SK-N-SH (cell line): ENCODE data around the gene SRBD1. TPM values are rescaled to one million over a fixed set of nuclear protein-coding genes. Genes with fewer than 3 reads are reported as not detected.

Experiments
- CTCF ChIA-PET: fragments of 300-600, 350-600 bp; formaldehyde crosslinking; extraction: SDS; loops from one replicate; lab custom pipeline; 2021; lab: Yijun Ruan, JAX
- POLR2A ChIA-PET: fragments of 350-600 bp; sonication (Branson Sonifier 250); formaldehyde crosslinking; extraction: SDS; loops from one replicate; lab custom pipeline; 2020; ENCODE audit warnings: antibody characterized with exemption, inconsistent platforms; lab: Yijun Ruan, JAX
- DNase-seq: peaks from one replicate; pipeline ENCODE4 v3.0.0; 2012
- H2AFZ ChIP-seq: fragments of 200-600 bp; sonication (generic); 2 replicates; pipeline ENCODE4 v1.8.1; 2016; ENCODE audit warnings: antibody characterized with exemption, mild to moderate bottlenecking, low read depth
- H3F3A ChIP-seq: fragments of 200-600 bp; sonication (generic); replicated peaks from 2 replicates; pipeline ENCODE3; 2016; ENCODE audit warnings: antibody characterized with exemption, mild to moderate bottlenecking; ENCODE audit not compliant: insufficient read depth
- H3K27ac ChIP-seq, 2 experiments: fragments of 200-500 bp in 1 of 2; fragments of 200-600 bp in 1 of 2; sonication (Bioruptor generic) in 1 of 2; sonication (generic), shearing (Covaris generic) in 1 of 2; 2 replicates each; pipeline versions ENCODE4 v1.5.1 to v1.6.1; 2014 to 2016; ENCODE audit warnings: low read depth in 2 of 2, inconsistent platforms in 1 of 2, low read length in 1 of 2, mild to moderate bottlenecking in 1 of 2, mixed read lengths in 1 of 2
- H3K27me3 ChIP-seq: fragments of 200-600 bp; sonication (generic), shearing (Covaris generic); 2 replicates; pipeline ENCODE4 v1.6.1; 2016; ENCODE audit warnings: mixed run types; ENCODE audit not compliant: insufficient read depth
- H3K36me3 ChIP-seq, 2 experiments: fragments of 200-500 bp in 1 of 2; fragments of 200-600 bp in 1 of 2; sonication (Bioruptor generic) in 1 of 2; sonication (generic) in 1 of 2; replicated peaks in 1 of 2; 2 replicates each; pipeline versions ENCODE3 to v1.5.1; 2014 to 2016; ENCODE audit warnings: low read length in 1 of 2, mild to moderate bottlenecking in 1 of 2; ENCODE audit not compliant: insufficient read depth in 2 of 2, control insufficient read depth in 1 of 2
- H3K4me1 ChIP-seq, 2 experiments: fragments of 200-500 bp in 1 of 2; fragments of 200-600 bp in 1 of 2; sonication (Bioruptor generic) in 1 of 2; sonication (generic), shearing (Covaris generic) in 1 of 2; 2 replicates each; pipeline versions ENCODE4 v1.5.1 to v1.6.1; 2014 to 2016; ENCODE audit warnings: low read depth in 1 of 2, low read length in 1 of 2, mixed run types in 1 of 2; ENCODE audit not compliant: insufficient read depth in 2 of 2, control insufficient read depth in 1 of 2
- H3K4me2 ChIP-seq: fragments of 200-600 bp; sonication (generic), shearing (Covaris generic); 2 replicates; pipeline ENCODE4 v1.6.1; 2017; ENCODE audit warnings: mixed run types
- H3K4me3 ChIP-seq, 2 experiments: fragments of 200-500 bp in 1 of 2; fragments of 200-600 bp in 1 of 2; sonication (Bioruptor generic) in 1 of 2; sonication (generic), shearing (Covaris generic) in 1 of 2; 2 replicates each; pipeline versions ENCODE4 v1.5.1 to v1.8.1; 2014 to 2016; ENCODE audit warnings: low read depth in 2 of 2, inconsistent platforms in 1 of 2, low read length in 1 of 2, mild to moderate bottlenecking in 1 of 2, mixed read lengths in 1 of 2, moderate library complexity in 1 of 2
- H3K79me2 ChIP-seq: fragments of 200-600 bp; sonication (generic); 2 replicates; pipeline ENCODE4 v1.8.1; 2017; ENCODE audit warnings: mild to moderate bottlenecking; ENCODE audit not compliant: insufficient read depth
- H3K9ac ChIP-seq: fragments of 200-600 bp; sonication (generic); 2 replicates; pipeline ENCODE4 v1.6.1; 2017; ENCODE audit warnings: mixed run types
- H3K9me2 ChIP-seq: fragments of 200-600 bp; sonication (generic); 2 replicates; pipeline ENCODE4 v1.6.1; 2017; ENCODE audit warnings: mixed run types
- H3K9me3 ChIP-seq: fragments of 200-600 bp; sonication (generic); 2 replicates; pipeline ENCODE4 v1.6.1; 2017; ENCODE audit warnings: mixed run types, mild to moderate bottlenecking, moderate library complexity
- H4K20me1 ChIP-seq: fragments of 200-600 bp; sonication (generic); 2 replicates; pipeline ENCODE4 v1.6.1; 2017; ENCODE audit warnings: mild to moderate bottlenecking, mixed run types; ENCODE audit not compliant: insufficient read depth
- EP300 ChIP-seq, 2 experiments: IDR thresholded peaks; 2 replicates each; pipeline versions ENCODE4 v1.4.0 to v1.6.1; 2012; ENCODE audit warnings: borderline replicate concordance in 1 of 2, low read depth in 1 of 2, low read length in 1 of 2
- EZH2phosphoT487 ChIP-seq: fragments of 200-600 bp; sonication (generic); IDR thresholded peaks from 2 replicates; pipeline ENCODE4 v1.6.1; 2017; ENCODE audit warnings: low read depth, mixed run types, mild to moderate bottlenecking, antibody characterized with exemption, moderate library complexity, borderline replicate concordance
- IRF3 ChIP-seq: fragments of 150-350 bp; IDR thresholded peaks from 2 replicates; pipeline ENCODE4 v1.6.1; 2016; ENCODE audit warnings: mild to moderate bottlenecking, low read depth, low read length
- MEF2A ChIP-seq: IDR thresholded peaks from 2 replicates; pipeline ENCODE4 v1.4.0; 2012; ENCODE audit warnings: low read depth, borderline replicate concordance
- SIN3A ChIP-seq: IDR thresholded peaks from 2 replicates; pipeline ENCODE4 v1.6.1; 2012; ENCODE audit warnings: low read depth, mild to moderate bottlenecking, low read length, moderate library complexity, borderline replicate concordance
- SMC3 ChIP-seq: IDR thresholded peaks from 2 replicates; pipeline ENCODE4 v1.6.1; 2012; ENCODE audit warnings: low read depth, low read length, improper control_type of control experiment
- TAF1 ChIP-seq: IDR thresholded peaks from 2 replicates; pipeline ENCODE4 v1.6.1; 2012; ENCODE audit warnings: low read depth, mild to moderate bottlenecking, low read length, moderate library complexity, borderline replicate concordance
- USF2 ChIP-seq: fragments of 150-350 bp; IDR thresholded peaks from 2 replicates; pipeline ENCODE4 v1.6.1; 2017; ENCODE audit warnings: antibody characterized with exemption, low read length, low read depth, borderline replicate concordance
- WGBS: methylation state at CpG from one replicate; pipeline ENCODE4 v1.1.6; 2017; ENCODE audit warnings: low lambda C conversion rate; 5-methylcytosine and 5-hydroxymethylcytosine counted together
- polyA plus RNA-seq, 3 experiments: library from polyadenylated mRNA; depleted of rRNA; stranded (reverse); fragments of >200 nt; gene quantifications; 2 replicates each; pipeline ENCODE4 v1.2.3, GENCODE V29; 2012

Gene SRBD1
- polyA plus RNA-seq, 1 of the 3 experiments (the other 2 are of a cell fraction), result 3.2 TPM

- H3K36me3 ChIP-seq, result peaks cover 8 to 19% of the 10 kb centered on the region in 2 experiments
- ChIA-PET POLR2A (no interaction called here), CTCF (interaction anchor here (0.6 to 1.6 kb wide), 11 partner anchors 8 to 794 kb away, joined by 3 to 15 read pairs (median 3); partner anchors contain the start of gene SRBD1)
- no peaks in the 10 kb centered on the region for H3K9me2 ChIP-seq
- H2AFZ ChIP-seq, result peak overlapping the region; percentile 2; the same call in 1 of the 2 replicates
- H3K4me3 ChIP-seq, result no peak overlapping the region
- no peak for DNase-seq
- H4K20me1 ChIP-seq, result no peaks in the 10 kb centered on the region
- WGBS, result 95% methylated on average over 7 of the region's 7 CpGs
- no peaks in the 10 kb centered on the region for H3K9me3 ChIP-seq
- H3F3A ChIP-seq, result no peaks in the 10 kb centered on the region
- peaks cover 0 to 28% of the 10 kb centered on the region in 2 experiments; a peak in 2 of 4 replicates for H3K4me1 ChIP-seq
- no peak overlapping the region for H3K9ac ChIP-seq
- no peaks in the 10 kb centered on the region for H3K79me2 ChIP-seq
- H3K27ac ChIP-seq, result no peak overlapping the region
- no peak for TF ChIP-seq USF2
- H3K4me2 ChIP-seq, result no peak overlapping the region
- H3K27me3 ChIP-seq, result no peaks in the 10 kb centered on the region
These were observed 43.6 kb downstream of the SRBD1 start for GRCh38 chr2:45567288-45567963.

- H3K36me3 ChIP-seq, result peaks cover 0 to 9% of the 10 kb centered on the region in 2 experiments
- no peak overlapping the region for H3K4me3 ChIP-seq
- no peaks in the 10 kb centered on the region for H3K27me3 ChIP-seq
- POLR2A ChIA-PET, result no interaction called here
- no peak for DNase-seq
- CTCF ChIA-PET, result interaction anchor here (1.1 to 2.0 kb wide), 3 partner anchors 8 to 578 kb away, joined by 3 to 7 read pairs (median 3); no protein-coding TSS in a partner anchor
- no peak overlapping the region for H3K27ac ChIP-seq
- TF ChIP-seq MEF2A, result no peak
- TF ChIP-seq EP300 (IDR thresholded peaks at IDR 0.05; ENCODE audit: borderline replicate concordance in 1 of 2, low read depth in 1 of 2, low read length in 1 of 2), result no peak
- TF ChIP-seq SIN3A, result no peak
- no peak for TF ChIP-seq SMC3
- no peak for TF ChIP-seq TAF1
- no peak for TF ChIP-seq IRF3
- TF ChIP-seq EZH2phosphoT487, result no peak
- no peaks in the 10 kb centered on the region for H3K9me2 ChIP-seq
- H4K20me1 ChIP-seq, result no peaks in the 10 kb centered on the region
- H3K4me1 ChIP-seq, result no peaks in the 10 kb centered on the region
- no peaks in the 10 kb centered on the region for H3F3A ChIP-seq
- WGBS, result 94% methylated on average over 3 of the region's 3 CpGs
- no peaks in the 10 kb centered on the region for H3K79me2 ChIP-seq
- H3K9me3 ChIP-seq, result no peaks in the 10 kb centered on the region
- H2AFZ ChIP-seq, result no peak overlapping the region
- no peak overlapping the region for H3K4me2 ChIP-seq
- no peak overlapping the region for H3K9ac ChIP-seq
These were observed 51.6 kb downstream of the SRBD1 start for GRCh38 chr2:45559436-45559835.
